ENCODE results near the gene PLEKHG4B. TPM values are rescaled to one million over a fixed set of nuclear protein-coding genes. Genes with fewer than 3 reads are reported as not detected.
"Not testable (repeated sequence)": the region's sequence is repeated elsewhere in the genome, so short reads cannot be mapped to it uniquely, and the experiment has no call there.

The PLEKHG4B gene
- total RNA-seq: under 1 TPM in 1 of 2 experiments, not detected in 1; 0.04 TPM

GRCh38 chr5:91556-92263 lies at the start of gene PLEKHG4B:
Gene PLEKHG4B, plus strand, starts transcription at chr5:92168. Its CDS starts 64 bp downstream, at chr5:92232.
- ChIA-PET POLR2A (no interaction called here), CTCF (no interaction called here)

- ChIA-PET POLR2A (no interaction called here), CTCF (no interaction called here)
Measured at GRCh38 chr5:42250-42649, 49.7 kb upstream of the PLEKHG4B start.

- POLR2A ChIA-PET: no interaction called here
- CTCF ChIA-PET: no interaction called here
Measured at GRCh38 chr5:48192-48591, 43.8 kb upstream of the PLEKHG4B start.

GRCh38 chr5:49530-49929 lies 42.4 kb upstream of the PLEKHG4B start:
- CTCF ChIA-PET, POLR2A ChIA-PET: not testable (repeated sequence)

- ChIA-PET CTCF (no interaction called here), POLR2A (no interaction called here)
Measured at GRCh38 chr5:49953-50544, 41.9 kb upstream of the PLEKHG4B start.

- CTCF ChIA-PET: no interaction called here
- POLR2A ChIA-PET: no interaction called here
Measured at GRCh38 chr5:50724-51499, 41.1 kb upstream of the PLEKHG4B start.

- ChIA-PET CTCF (no interaction called here), POLR2A (no interaction called here)
Measured at GRCh38 chr5:51500-51823, 40.5 kb upstream of the PLEKHG4B start.

GRCh38 chr5:53381-54174 lies 38.4 kb upstream of the PLEKHG4B start:
- POLR2A ChIA-PET: no interaction called here
- CTCF ChIA-PET: no interaction called here

GRCh38 chr5:54175-54730 lies 37.7 kb upstream of the PLEKHG4B start:
- ChIA-PET CTCF (no interaction called here), POLR2A (no interaction called here)

- ChIA-PET CTCF (no interaction called here), POLR2A (no interaction called here)
Measured at GRCh38 chr5:54876-55569, 36.9 kb upstream of the PLEKHG4B start.

- ChIA-PET CTCF (no interaction called here), POLR2A (no interaction called here)
Measured at GRCh38 chr5:56561-57290, 35.2 kb upstream of the PLEKHG4B start.

GRCh38 chr5:60250-60649 lies 31.7 kb upstream of the PLEKHG4B start:
- POLR2A ChIA-PET: not testable (repeated sequence)

GRCh38 chr5:70440-70839 lies 21.5 kb upstream of the PLEKHG4B start:
- ChIA-PET POLR2A (no interaction called here), CTCF (no interaction called here)

More at GRCh38 chr5:60250-60649, 31.7 kb upstream of the PLEKHG4B start:
- CTCF ChIA-PET: not testable (repeated sequence)

- POLR2A ChIA-PET, CTCF ChIA-PET: not testable (repeated sequence)
Measured at GRCh38 chr5:72316-73180, 19.4 kb upstream of the PLEKHG4B start.

- CTCF ChIA-PET, POLR2A ChIA-PET: not testable (repeated sequence)
Measured at GRCh38 chr5:73181-73447, 18.9 kb upstream of the PLEKHG4B start.

- CTCF ChIA-PET: no interaction called here
- POLR2A ChIA-PET: no interaction called here
Measured at GRCh38 chr5:73768-74502, 18.0 kb upstream of the PLEKHG4B start.

GRCh38 chr5:74503-75109 lies 17.4 kb upstream of the PLEKHG4B start:
- CTCF ChIA-PET: no interaction called here

More at GRCh38 chr5:74503-75109, 17.4 kb upstream of the PLEKHG4B start:
- POLR2A ChIA-PET: no interaction called here
